ENCODE results near the gene DPYSL3.

DNA sequence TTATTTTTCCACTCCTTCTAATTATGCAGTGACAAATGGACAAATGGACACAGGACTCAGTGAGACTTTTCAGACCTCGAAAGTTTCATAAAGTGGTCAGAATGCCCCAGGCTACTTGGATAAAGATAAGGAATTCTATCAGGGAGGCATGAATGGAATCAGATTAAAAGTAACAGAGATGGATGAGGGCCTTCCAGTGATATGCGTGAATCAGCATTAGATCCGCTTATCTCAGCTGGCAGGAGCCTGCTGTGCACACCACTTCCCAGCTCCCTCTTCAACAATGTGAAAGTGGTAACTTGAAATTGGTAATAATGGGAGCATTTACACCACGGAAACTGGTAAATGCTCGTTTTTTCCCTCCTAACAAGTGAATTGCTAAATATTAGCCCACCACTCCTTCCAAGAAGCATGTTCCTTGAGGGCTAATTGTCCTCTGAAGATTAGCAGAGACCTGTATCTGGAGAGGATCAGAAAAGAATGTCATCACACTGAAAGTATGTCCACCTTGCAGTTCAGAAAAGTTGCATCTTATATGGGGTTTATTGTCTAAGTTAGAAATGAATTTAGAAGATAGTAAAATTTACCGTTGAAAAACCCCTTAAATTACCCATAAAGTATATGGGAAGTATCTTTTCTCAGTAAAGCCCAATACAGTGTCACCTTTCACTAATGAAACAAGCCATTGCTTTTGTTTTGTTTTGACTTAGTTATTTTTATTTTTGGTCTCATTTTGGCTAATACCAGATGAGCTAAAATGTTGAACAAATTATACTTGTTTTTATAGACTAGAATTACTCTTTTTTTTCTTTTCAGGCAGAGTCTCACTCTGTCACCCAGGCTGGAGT lies 125.3 kb downstream of the DPYSL3 start:
- TF ChIP-seq, protein P1, sequence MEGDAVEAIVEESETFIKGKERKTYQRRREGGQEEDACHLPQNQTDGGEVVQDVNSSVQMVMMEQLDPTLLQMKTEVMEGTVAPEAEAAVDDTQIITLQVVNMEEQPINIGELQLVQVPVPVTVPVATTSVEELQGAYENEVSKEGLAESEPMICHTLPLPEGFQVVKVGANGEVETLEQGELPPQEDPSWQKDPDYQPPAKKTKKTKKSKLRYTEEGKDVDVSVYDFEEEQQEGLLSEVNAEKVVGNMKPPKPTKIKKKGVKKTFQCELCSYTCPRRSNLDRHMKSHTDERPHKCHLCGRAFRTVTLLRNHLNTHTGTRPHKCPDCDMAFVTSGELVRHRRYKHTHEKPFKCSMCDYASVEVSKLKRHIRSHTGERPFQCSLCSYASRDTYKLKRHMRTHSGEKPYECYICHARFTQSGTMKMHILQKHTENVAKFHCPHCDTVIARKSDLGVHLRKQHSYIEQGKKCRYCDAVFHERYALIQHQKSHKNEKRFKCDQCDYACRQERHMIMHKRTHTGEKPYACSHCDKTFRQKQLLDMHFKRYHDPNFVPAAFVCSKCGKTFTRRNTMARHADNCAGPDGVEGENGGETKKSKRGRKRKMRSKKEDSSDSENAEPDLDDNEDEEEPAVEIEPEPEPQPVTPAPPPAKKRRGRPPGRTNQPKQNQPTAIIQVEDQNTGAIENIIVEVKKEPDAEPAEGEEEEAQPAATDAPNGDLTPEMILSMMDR (IDR thresholded peaks at IDR 0.05), result no peak
- TF ChIP-seq POLR2AphosphoS5 (IDR thresholded peaks at IDR 0.05), result no peak
- TF ChIP-seq POLR2A (IDR thresholded peaks at IDR 0.05), result no peak

Data from transverse colon (tissue), 4 donors.